ENCODE measurements around the gene PLS3.
A peak's percentile ranks its signal among the peaks of the same experiment; 100 is the strongest.

The PLS3 gene

GRCh38 chrX:115689931-115690330, 129.0 kb downstream of the PLS3 start:
- TF ChIP-seq MAX (IDR thresholded peaks at IDR 0.05): no peak
- TF ChIP-seq EP300 (IDR thresholded peaks at IDR 0.05; ENCODE audit: borderline replicate concordance): no peak
- no peak for TF ChIP-seq TEAD4 (IDR thresholded peaks at IDR 0.05)
- no peak for TF ChIP-seq TCF12 (IDR thresholded peaks at IDR 0.05; ENCODE audit: low read depth)
- no peak for TF ChIP-seq REST (IDR thresholded peaks at IDR 0.05; ENCODE audit: low read depth)
- no peak for TF ChIP-seq EGR1 (IDR thresholded peaks at IDR 0.05)
- no peak for TF ChIP-seq CREB1 (IDR thresholded peaks at IDR 0.05; ENCODE audit: low read depth)

- peak; percentile 62 for TF ChIP-seq RAD21 (IDR thresholded peaks at IDR 0.05; ENCODE audit: low read depth)
- no peak for TF ChIP-seq TEAD4 (IDR thresholded peaks at IDR 0.05)
These were observed 129.7 kb downstream of the PLS3 start for GRCh38 chrX:115690511-115691216.

- TF ChIP-seq USF1 (IDR thresholded peaks at IDR 0.05) (no peak), CREB1 (IDR thresholded peaks at IDR 0.05; ENCODE audit: low read depth) (no peak), RAD21 (IDR thresholded peaks at IDR 0.05; ENCODE audit: low read depth) (no peak), FOXM1 (IDR thresholded peaks at IDR 0.05; ENCODE audit: borderline replicate concordance, low read depth) (no peak)
These were observed 132.5 kb downstream of the PLS3 start for GRCh38 chrX:115693476-115693875.

GRCh38 chrX:115694028-115694427, 133.1 kb downstream of the PLS3 start:
- TF ChIP-seq EP300 (IDR thresholded peaks at IDR 0.05; ENCODE audit: borderline replicate concordance): no peak
- TF ChIP-seq USF1 (IDR thresholded peaks at IDR 0.05): no peak
- TF ChIP-seq NFIC (IDR thresholded peaks at IDR 0.05): no peak
- TF ChIP-seq CEBPB (IDR thresholded peaks at IDR 0.05): no peak
- TF ChIP-seq TEAD4 (IDR thresholded peaks at IDR 0.05): no peak
- TF ChIP-seq CREB1 (IDR thresholded peaks at IDR 0.05; ENCODE audit: low read depth): no peak
- TF ChIP-seq EGR1 (IDR thresholded peaks at IDR 0.05): no peak
- TF ChIP-seq RAD21 (IDR thresholded peaks at IDR 0.05; ENCODE audit: low read depth): no peak

- no peak for TF ChIP-seq NFIC (IDR thresholded peaks at IDR 0.05)
- no peak for TF ChIP-seq USF1 (IDR thresholded peaks at IDR 0.05)
- no peak for TF ChIP-seq EGR1 (IDR thresholded peaks at IDR 0.05)
- no peak for TF ChIP-seq REST (IDR thresholded peaks at IDR 0.05; ENCODE audit: low read depth)
- TF ChIP-seq CREB1 (IDR thresholded peaks at IDR 0.05; ENCODE audit: low read depth): no peak
- TF ChIP-seq YY1 (IDR thresholded peaks at IDR 0.05; ENCODE audit: low read depth): no peak
- TF ChIP-seq TEAD4 (IDR thresholded peaks at IDR 0.05): no peak
- TF ChIP-seq TCF12 (IDR thresholded peaks at IDR 0.05; ENCODE audit: low read depth): no peak
- TF ChIP-seq RAD21 (IDR thresholded peaks at IDR 0.05; ENCODE audit: low read depth): no peak
- no peak for TF ChIP-seq ZBTB7A (IDR thresholded peaks at IDR 0.05; ENCODE audit: low read depth)
- TF ChIP-seq CEBPB (IDR thresholded peaks at IDR 0.05): no peak
- TF ChIP-seq FOXM1 (IDR thresholded peaks at IDR 0.05; ENCODE audit: borderline replicate concordance, low read depth): no peak
- TF ChIP-seq TAF1 (IDR thresholded peaks at IDR 0.05; ENCODE audit: low read depth): no peak
- TF ChIP-seq EP300 (IDR thresholded peaks at IDR 0.05; ENCODE audit: borderline replicate concordance): no peak
- no peak for TF ChIP-seq MAX (IDR thresholded peaks at IDR 0.05)
These were observed 135.1 kb downstream of the PLS3 start for GRCh38 chrX:115696039-115696438.

GRCh38 chrX:115696939-115697338, 136.0 kb downstream of the PLS3 start:
- TF ChIP-seq EGR1 (IDR thresholded peaks at IDR 0.05): no peak
- TF ChIP-seq CEBPB (IDR thresholded peaks at IDR 0.05): no peak
- no peak for TF ChIP-seq RAD21 (IDR thresholded peaks at IDR 0.05; ENCODE audit: low read depth)
- TF ChIP-seq TEAD4 (IDR thresholded peaks at IDR 0.05): no peak
- TF ChIP-seq YY1 (IDR thresholded peaks at IDR 0.05; ENCODE audit: low read depth): no peak
- no peak for TF ChIP-seq USF1 (IDR thresholded peaks at IDR 0.05)
- TF ChIP-seq REST (IDR thresholded peaks at IDR 0.05; ENCODE audit: low read depth): no peak
- TF ChIP-seq MAX (IDR thresholded peaks at IDR 0.05): no peak
- no peak for TF ChIP-seq ZBTB7A (IDR thresholded peaks at IDR 0.05; ENCODE audit: low read depth)
- TF ChIP-seq FOXM1 (IDR thresholded peaks at IDR 0.05; ENCODE audit: borderline replicate concordance, low read depth): no peak
- no peak for TF ChIP-seq NFIC (IDR thresholded peaks at IDR 0.05)
- no peak for TF ChIP-seq CREB1 (IDR thresholded peaks at IDR 0.05; ENCODE audit: low read depth)
